Measurements from ENCODE around the gene CORIN.

DNA sequence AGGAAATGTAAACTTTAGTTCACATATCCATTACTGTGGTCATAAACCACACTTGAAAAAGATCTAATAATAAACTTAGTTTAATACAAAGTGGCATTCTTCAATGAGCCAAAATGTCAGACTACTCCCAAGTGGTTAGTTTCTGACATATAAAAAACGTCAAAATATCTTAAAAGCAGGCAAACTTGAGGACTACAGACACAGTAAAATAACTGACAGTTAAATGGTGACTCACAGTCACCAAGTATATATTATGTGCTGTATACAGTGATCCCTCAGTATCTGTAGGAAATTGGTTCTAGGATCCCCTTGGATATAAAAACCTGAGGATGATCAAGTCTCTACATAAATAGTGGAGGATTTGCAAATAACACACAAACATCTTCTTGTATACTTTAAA, 11.6 kb upstream of the CORIN start:
- TF ChIP-seq, protein P1, sequence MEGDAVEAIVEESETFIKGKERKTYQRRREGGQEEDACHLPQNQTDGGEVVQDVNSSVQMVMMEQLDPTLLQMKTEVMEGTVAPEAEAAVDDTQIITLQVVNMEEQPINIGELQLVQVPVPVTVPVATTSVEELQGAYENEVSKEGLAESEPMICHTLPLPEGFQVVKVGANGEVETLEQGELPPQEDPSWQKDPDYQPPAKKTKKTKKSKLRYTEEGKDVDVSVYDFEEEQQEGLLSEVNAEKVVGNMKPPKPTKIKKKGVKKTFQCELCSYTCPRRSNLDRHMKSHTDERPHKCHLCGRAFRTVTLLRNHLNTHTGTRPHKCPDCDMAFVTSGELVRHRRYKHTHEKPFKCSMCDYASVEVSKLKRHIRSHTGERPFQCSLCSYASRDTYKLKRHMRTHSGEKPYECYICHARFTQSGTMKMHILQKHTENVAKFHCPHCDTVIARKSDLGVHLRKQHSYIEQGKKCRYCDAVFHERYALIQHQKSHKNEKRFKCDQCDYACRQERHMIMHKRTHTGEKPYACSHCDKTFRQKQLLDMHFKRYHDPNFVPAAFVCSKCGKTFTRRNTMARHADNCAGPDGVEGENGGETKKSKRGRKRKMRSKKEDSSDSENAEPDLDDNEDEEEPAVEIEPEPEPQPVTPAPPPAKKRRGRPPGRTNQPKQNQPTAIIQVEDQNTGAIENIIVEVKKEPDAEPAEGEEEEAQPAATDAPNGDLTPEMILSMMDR (IDR thresholded peaks at IDR 0.05): no peak
- TF ChIP-seq POLR2A (IDR thresholded peaks at IDR 0.05): no peak
